HG02973 (cell line): ENCODE results near the gene RASGRF2.
"Not testable (repeated sequence)": the region's sequence is repeated elsewhere in the genome, so short reads cannot be mapped to it uniquely, and the experiment has no call there.

Experiments
- ATAC-seq: cut with Tn5 transposase; IDR thresholded peaks from one replicate; pipeline ENCODE4 v1.9.1; 2021; ENCODE audit warnings: moderate library complexity; ENCODE audit not compliant: unreplicated experiment

The RASGRF2 gene

GRCh38 chr5:81256766-81257165 lies 296.6 kb downstream of the RASGRF2 start:
- ATAC-seq = no peak

GRCh38 chr5:81262796-81263195 lies 302.6 kb downstream of the RASGRF2 start:
- not testable (repeated sequence) for ATAC-seq

GRCh38 chr5:81265101-81265500 lies 304.9 kb downstream of the RASGRF2 start:
- no peak for ATAC-seq

GRCh38 chr5:81268521-81269196 lies 308.5 kb downstream of the RASGRF2 start:
- no peak for ATAC-seq

- ATAC-seq = no peak
These were observed 309.7 kb downstream of the RASGRF2 start for GRCh38 chr5:81269751-81270393.

GRCh38 chr5:81270394-81271027 lies 310.3 kb downstream of the RASGRF2 start:
- ATAC-seq = not testable (repeated sequence)
